ENCODE data around the gene IL23A.
"Not testable (repeated sequence)": the region's sequence is repeated elsewhere in the genome, so short reads cannot be mapped to it uniquely, and the experiment has no call there.

The IL23A gene

GRCh38 chr12:56315622-56316473 lies 22.8 kb upstream of the IL23A start, which contains the start of gene CNPY2:
Gene CNPY2 (minus strand): TSS chr12:56315988. CDS start chr12:56315217, 771 bp downstream.
- ATAC-seq (peak; percentile 95), DNase-seq (ENCODE audit: low spot score in 2 of 2) (peak; percentile 78 to 98)
- Mint-ChIP-seq H3K36me3 (peaks cover 58% of the 10 kb centered on the region), H3K9me3 (no peaks in the 10 kb centered on the region), H3K4me1 (peaks cover 17% of the 10 kb centered on the region), H3K27ac (peak within 1 kb of the TSS; percentile 99), H3K4me3 (peak within 1 kb of the TSS; percentile 98)

DNA sequence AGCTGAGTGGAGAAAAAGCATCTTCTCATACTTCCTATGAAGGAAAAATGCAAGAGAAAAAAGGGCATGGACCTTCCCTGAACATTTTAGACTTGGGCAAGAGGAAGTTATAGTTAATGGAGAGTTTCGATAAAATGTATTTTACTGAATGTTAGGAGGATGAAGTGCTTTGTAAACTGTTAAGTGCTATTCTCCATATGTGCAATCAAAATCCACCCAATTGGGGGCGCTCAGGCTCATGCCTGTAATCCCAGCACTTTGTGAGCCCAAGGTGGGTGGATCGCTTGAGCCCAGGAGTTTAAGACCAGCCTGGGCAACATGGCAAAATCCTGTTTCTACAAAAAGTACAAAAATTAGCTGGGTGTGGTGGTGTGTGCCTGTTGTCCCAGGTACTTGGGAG lies 21.0 kb upstream of the IL23A start:
- Mint-ChIP-seq H3K4me3 (no peak overlapping the region), H3K36me3 (peaks cover 59% of the 10 kb centered on the region), H3K4me1 (peaks cover 17% of the 10 kb centered on the region), H3K9me3 (no peaks in the 10 kb centered on the region), H3K27ac (no peak overlapping the region)
- DNase-seq (ENCODE audit: low spot score in 2 of 2) (no peak), ATAC-seq (no peak)

GRCh38 chr12:56321027-56321426 lies 17.7 kb upstream of the IL23A start:
- Mint-ChIP-seq H3K4me1 (peaks cover under 1% of the 10 kb centered on the region), H3K36me3 (peaks cover 37% of the 10 kb centered on the region), H3K9me3 (no peaks in the 10 kb centered on the region), H3K27ac (no peak overlapping the region), H3K4me3 (no peak overlapping the region)
- peak; percentile 29 for ATAC-seq
- DNase-seq (ENCODE audit: low spot score in 2 of 2): no peak

GRCh38 chr12:56321610-56322009 lies 17.1 kb upstream of the IL23A start:
- not testable (repeated sequence) for H3K4me3 Mint-ChIP-seq; H3K27ac Mint-ChIP-seq; ATAC-seq; DNase-seq (ENCODE audit: low spot score in 2 of 2); H3K9me3 Mint-ChIP-seq; H3K4me1 Mint-ChIP-seq
- peaks cover 41% of the 10 kb centered on the region for H3K36me3 Mint-ChIP-seq

GRCh38 chr12:56324206-56324605 lies 14.5 kb upstream of the IL23A start:
- H3K36me3 Mint-ChIP-seq: peaks cover 56% of the 10 kb centered on the region
- H3K27ac Mint-ChIP-seq: no peak overlapping the region
- no peaks in the 10 kb centered on the region for H3K4me1 Mint-ChIP-seq
- ATAC-seq: no peak
- H3K4me3 Mint-ChIP-seq: no peak overlapping the region
- no peak for DNase-seq (ENCODE audit: low spot score in 2 of 2)
- no peaks in the 10 kb centered on the region for H3K9me3 Mint-ChIP-seq

DNA sequence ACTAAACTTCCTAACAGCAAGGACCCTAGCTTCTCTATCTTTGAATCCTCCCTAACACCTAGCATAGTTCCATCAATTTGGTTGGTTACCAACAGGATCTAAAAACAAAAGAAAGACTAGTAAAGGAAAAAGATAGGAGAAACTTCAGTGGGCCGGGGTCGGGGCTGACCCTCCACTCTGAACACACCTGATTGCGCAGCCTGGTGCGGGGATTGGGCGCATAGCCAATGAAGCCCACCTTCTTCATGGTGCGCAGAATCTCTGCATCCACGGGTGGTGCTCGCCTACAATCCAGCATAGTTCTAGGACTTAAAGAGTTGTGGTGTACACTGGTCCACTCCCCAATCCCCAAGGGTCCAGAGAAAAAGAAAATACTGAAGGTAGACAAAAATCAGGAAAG lies 12.6 kb upstream of the IL23A start:
- Mint-ChIP-seq H3K9me3 (no peaks in the 10 kb centered on the region), H3K4me3 (no peak overlapping the region), H3K36me3 (peaks cover 48% of the 10 kb centered on the region), H3K4me1 (peaks cover under 1% of the 10 kb centered on the region), H3K27ac (peak overlapping the region; percentile 73)
- DNase-seq (ENCODE audit: low spot score in 2 of 2) (no peak), ATAC-seq (no peak)

GRCh38 chr12:56326533-56326932 lies 12.2 kb upstream of the IL23A start:
- H3K4me3 Mint-ChIP-seq: no peak overlapping the region
- peaks cover 5% of the 10 kb centered on the region for H3K4me1 Mint-ChIP-seq
- H3K9me3 Mint-ChIP-seq: no peaks in the 10 kb centered on the region
- DNase-seq (ENCODE audit: low spot score in 2 of 2) (no peak), ATAC-seq (no peak)
- peak overlapping the region; percentile 73 for H3K27ac Mint-ChIP-seq
- H3K36me3 Mint-ChIP-seq: peaks cover 43% of the 10 kb centered on the region

- Mint-ChIP-seq H3K4me1 (peaks cover 24% of the 10 kb centered on the region), H3K9me3 (no peaks in the 10 kb centered on the region), H3K36me3 (peaks cover 39% of the 10 kb centered on the region), H3K4me3 (no peak overlapping the region), H3K27ac (no peak overlapping the region)
- DNase-seq (ENCODE audit: low spot score in 2 of 2) (no peak), ATAC-seq (no peak)
These were observed 7.7 kb upstream of the IL23A start for GRCh38 chr12:56330936-56331490.

DNA sequence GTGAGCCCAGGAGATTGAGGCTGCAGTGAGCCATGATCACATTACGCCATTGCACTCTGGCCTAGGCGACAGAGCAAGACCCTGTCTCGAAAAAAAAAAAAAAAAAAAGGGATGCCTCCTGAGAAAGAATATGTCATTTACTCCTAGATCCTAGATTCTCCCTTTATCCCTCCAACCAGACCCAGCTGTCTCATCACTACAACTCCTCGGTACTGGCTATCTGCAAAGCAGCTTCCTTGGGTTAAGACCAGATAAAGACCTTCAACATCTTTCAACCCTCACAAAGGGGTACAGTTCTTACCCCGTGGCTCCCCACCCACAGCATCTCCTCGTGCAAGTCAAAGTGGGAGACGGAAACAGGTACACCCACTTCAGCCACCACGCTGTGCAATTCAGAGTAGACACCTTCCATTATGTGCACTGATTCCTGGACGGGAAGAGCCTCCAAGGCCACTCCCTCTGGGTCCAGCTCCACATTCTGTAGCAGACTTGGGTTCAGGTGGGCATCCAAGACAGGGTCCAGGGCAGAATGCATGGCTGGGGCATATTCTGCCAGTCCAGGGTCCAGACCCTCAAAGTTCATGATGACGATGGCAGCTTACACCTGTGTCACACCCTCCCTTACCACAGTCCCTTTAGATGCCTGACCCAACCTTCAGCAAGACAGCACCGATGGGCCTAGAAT lies 6.0 kb upstream of the IL23A start:
- Mint-ChIP-seq H3K27ac (peak overlapping the region; percentile 99), H3K9me3 (no peaks in the 10 kb centered on the region), H3K36me3 (peaks cover 23% of the 10 kb centered on the region), H3K4me3 (peak overlapping the region; percentile 88), H3K4me1 (peaks cover 34% of the 10 kb centered on the region)
- ATAC-seq: no peak
- DNase-seq (ENCODE audit: low spot score in 2 of 2): peak in 1 of 2 donors; percentile 53

GRCh38 chr12:56333197-56333678 lies 5.4 kb upstream of the IL23A start:
- peak; percentile 48 for ATAC-seq
- Mint-ChIP-seq H3K9me3 (no peaks in the 10 kb centered on the region), H3K36me3 (peaks cover 18% of the 10 kb centered on the region), H3K27ac (peak overlapping the region; percentile 99), H3K4me3 (peak overlapping the region; percentile 88), H3K4me1 (peaks cover 40% of the 10 kb centered on the region)
- DNase-seq (ENCODE audit: low spot score in 2 of 2): no peak

GRCh38 chr12:56333679-56334489 lies 4.8 kb upstream of the IL23A start, which contains the start of gene PAN2:
Gene PAN2 (minus strand): TSS chr12:56334000. CDS start chr12:56333094, 906 bp downstream.
- H3K36me3 Mint-ChIP-seq: peaks cover 24% of the 10 kb centered on the region
- DNase-seq (ENCODE audit: low spot score in 2 of 2) (peak; percentile 79 to 96), ATAC-seq (peak; percentile 95)
- no peaks in the 10 kb centered on the region for H3K9me3 Mint-ChIP-seq
- peaks cover 46% of the 10 kb centered on the region for H3K4me1 Mint-ChIP-seq
- H3K27ac Mint-ChIP-seq: peak within 1 kb of the TSS; percentile 99
- peak within 1 kb of the TSS; percentile 88 for H3K4me3 Mint-ChIP-seq

GRCh38 chr12:56334490-56334793 lies 4.2 kb upstream of the IL23A start:
- ATAC-seq: no peak
- H3K9me3 Mint-ChIP-seq: no peaks in the 10 kb centered on the region
- peak overlapping the region; percentile 99 for H3K27ac Mint-ChIP-seq
- peak overlapping the region; percentile 88 for H3K4me3 Mint-ChIP-seq
- H3K36me3 Mint-ChIP-seq: peaks cover 30% of the 10 kb centered on the region
- H3K4me1 Mint-ChIP-seq: peaks cover 52% of the 10 kb centered on the region
- no peak for DNase-seq (ENCODE audit: low spot score in 2 of 2)

GRCh38 chr12:56335527-56335926 lies 3.2 kb upstream of the IL23A start:
- not testable (repeated sequence) for H3K4me3 Mint-ChIP-seq; H3K9me3 Mint-ChIP-seq; ATAC-seq; DNase-seq (ENCODE audit: low spot score in 2 of 2)
- peaks cover 35% of the 10 kb centered on the region for H3K36me3 Mint-ChIP-seq
- H3K4me1 Mint-ChIP-seq: peaks cover 59% of the 10 kb centered on the region
- peak overlapping the region; percentile 99 for H3K27ac Mint-ChIP-seq

DNA sequence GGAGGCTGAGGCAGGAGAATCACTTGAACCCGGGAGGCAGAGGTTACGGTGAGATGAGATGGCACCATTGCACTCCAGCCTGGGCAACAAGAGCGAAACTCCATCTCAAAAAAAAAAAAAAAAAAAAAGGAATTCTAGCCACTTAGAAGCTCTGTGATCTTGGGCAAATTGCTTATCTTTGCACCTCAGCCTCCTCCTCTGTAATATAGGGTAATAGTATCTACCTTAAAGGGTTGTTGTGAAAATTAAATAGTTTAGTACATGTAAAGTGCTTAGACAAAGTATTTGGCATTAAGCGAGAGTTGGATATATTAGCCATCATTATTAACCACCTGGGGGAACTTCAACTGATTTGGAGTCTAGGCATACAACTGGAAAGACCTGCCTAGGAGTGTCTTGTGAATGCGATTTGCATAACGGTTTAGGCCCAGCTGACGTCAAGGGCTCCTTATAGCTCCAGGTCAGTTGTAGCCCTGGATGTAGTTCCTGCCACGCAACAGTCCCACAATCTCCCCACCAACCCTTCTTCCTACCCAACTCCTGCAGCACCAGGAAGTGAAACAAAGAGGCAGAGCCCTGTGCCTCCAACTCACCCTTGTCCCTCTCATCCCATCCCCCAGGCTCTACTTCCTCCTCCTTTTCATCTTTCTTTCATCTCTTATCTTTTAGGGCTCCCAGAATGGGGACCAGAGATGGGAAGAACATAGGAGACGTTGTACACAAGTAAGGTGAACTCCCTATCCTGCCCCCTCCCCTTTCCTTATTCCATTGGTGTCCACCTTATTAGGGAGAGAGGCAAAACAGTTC lies 2.1 kb upstream of the IL23A start:
- H3K9me3 Mint-ChIP-seq: no peaks in the 10 kb centered on the region
- DNase-seq (ENCODE audit: low spot score in 2 of 2) (no peak), ATAC-seq (no peak)
- peaks cover 54% of the 10 kb centered on the region for H3K4me1 Mint-ChIP-seq
- H3K27ac Mint-ChIP-seq: peak overlapping the region; percentile 53
- no peak overlapping the region for H3K4me3 Mint-ChIP-seq
- H3K36me3 Mint-ChIP-seq: peaks cover 45% of the 10 kb centered on the region

All from stimulated activated effector memory CD8-positive, alpha-beta T cell treated with anti-CD3 and anti-CD28 coated beads, Interleukin-12 subunit alpha, Interleukin-12 subunit beta, amount 100 ng/mL, for 72 hours (primary cell).